GM10266 (cell line): Measurements from ENCODE around the gene CRYBA2.

Experiments used
- DNase-seq: peaks from one replicate; pipeline ENCODE4 v3.0.0; 2012; ENCODE audit errors: extremely low spot score
- CTCF ChIP-seq: IDR thresholded peaks from 2 replicates; pipeline ENCODE4 v1.5.1; 2012; ENCODE audit warnings: mild to moderate bottlenecking, low read depth; ENCODE audit not compliant: control insufficient read depth, insufficient read depth; ENCODE audit errors: missing control alignments

The CRYBA2 gene

GRCh38 chr2:219003267-219003634, 10.0 kb upstream of the CRYBA2 start:
- no peak for TF ChIP-seq CTCF
- no peak for DNase-seq

- peak; percentile 76 for TF ChIP-seq CTCF
- DNase-seq = peak; percentile 69
Observed at GRCh38 chr2:219002395-219003266, 9.4 kb upstream of the CRYBA2 start.

- DNase-seq = peak; percentile 68
- no peak for TF ChIP-seq CTCF
Observed at GRCh38 chr2:219001577-219002394, 8.6 kb upstream of the CRYBA2 start.

GRCh38 chr2:219001100-219001576, 7.9 kb upstream of the CRYBA2 start:
- no peak for TF ChIP-seq CTCF
- DNase-seq = peak; percentile 29

GRCh38 chr2:219000569-219000960, 7.3 kb upstream of the CRYBA2 start:
- DNase-seq = peak; percentile 43
- TF ChIP-seq CTCF = no peak

- peak; percentile 21 for DNase-seq
- TF ChIP-seq CTCF = no peak
Observed at GRCh38 chr2:218999881-219000568, 6.8 kb upstream of the CRYBA2 start.
